Peyer's patch (tissue), 4 donors: ENCODE data around the gene MGMT.

Experiments
- POLR2A ChIP-seq, 2 donors: fragments of 450-650 bp; IDR thresholded peaks; one replicate each; pipeline ENCODE4 v1.5.1; 2017; ENCODE audit warnings: antibody characterized with exemption in 2 of 2, mild to moderate bottlenecking in 2 of 2, moderate library complexity in 2 of 2
- TF ChIP-seq, protein P1 (sequence below), 6 experiments: fragments of 450-650 bp in 4 of 6; fragments of 200-600 bp in 2 of 6; sonication (generic) in 1 of 6; IDR thresholded peaks; one replicate each; pipeline ENCODE4 v1.5.1; 2017 to 2019; ENCODE audit warnings: antibody characterized with exemption in 6 of 6, mild to moderate bottlenecking in 3 of 6, moderate library complexity in 1 of 6

DNA sequence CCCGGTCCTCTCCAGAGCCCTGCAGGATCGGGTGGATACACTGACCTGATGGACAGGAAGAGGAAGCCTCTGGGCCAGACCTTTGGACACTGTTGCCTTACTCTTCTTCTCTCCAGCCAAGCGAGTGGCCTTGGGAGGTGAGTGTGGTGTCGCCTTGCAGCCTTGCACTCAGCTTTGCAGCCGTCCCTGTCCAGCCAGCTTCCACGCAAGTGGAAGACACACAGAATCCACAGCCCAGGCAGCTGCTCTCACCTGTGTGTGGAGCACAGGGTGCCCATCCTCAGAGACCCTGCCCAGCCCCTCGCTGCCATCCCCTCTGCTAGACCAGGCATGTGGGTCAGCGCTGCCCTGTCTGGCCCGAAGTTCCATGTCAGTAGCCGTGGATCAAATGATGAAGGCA lies 258.0 kb downstream of the MGMT start:
- TF ChIP-seq POLR2A (IDR thresholded peaks at IDR 0.05): no peak
- TF ChIP-seq, protein P1, sequence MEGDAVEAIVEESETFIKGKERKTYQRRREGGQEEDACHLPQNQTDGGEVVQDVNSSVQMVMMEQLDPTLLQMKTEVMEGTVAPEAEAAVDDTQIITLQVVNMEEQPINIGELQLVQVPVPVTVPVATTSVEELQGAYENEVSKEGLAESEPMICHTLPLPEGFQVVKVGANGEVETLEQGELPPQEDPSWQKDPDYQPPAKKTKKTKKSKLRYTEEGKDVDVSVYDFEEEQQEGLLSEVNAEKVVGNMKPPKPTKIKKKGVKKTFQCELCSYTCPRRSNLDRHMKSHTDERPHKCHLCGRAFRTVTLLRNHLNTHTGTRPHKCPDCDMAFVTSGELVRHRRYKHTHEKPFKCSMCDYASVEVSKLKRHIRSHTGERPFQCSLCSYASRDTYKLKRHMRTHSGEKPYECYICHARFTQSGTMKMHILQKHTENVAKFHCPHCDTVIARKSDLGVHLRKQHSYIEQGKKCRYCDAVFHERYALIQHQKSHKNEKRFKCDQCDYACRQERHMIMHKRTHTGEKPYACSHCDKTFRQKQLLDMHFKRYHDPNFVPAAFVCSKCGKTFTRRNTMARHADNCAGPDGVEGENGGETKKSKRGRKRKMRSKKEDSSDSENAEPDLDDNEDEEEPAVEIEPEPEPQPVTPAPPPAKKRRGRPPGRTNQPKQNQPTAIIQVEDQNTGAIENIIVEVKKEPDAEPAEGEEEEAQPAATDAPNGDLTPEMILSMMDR (IDR thresholded peaks at IDR 0.05): no peak
